Left lung (tissue), 10 donors: ENCODE measurements around the gene FGF8. TPM values are rescaled to one million over a fixed set of nuclear protein-coding genes. Genes with fewer than 3 reads are reported as not detected.
A peak's percentile ranks its signal among the peaks of the same experiment; 100 is the strongest.

Source experiments
- ATAC-seq: fragments of 200-7000 bp; cut with Tn5 transposase; one replicate; pipeline ENCODE4 v1.9.1; 2020; ENCODE audit warnings: moderate library complexity
- DNase-seq, 4 donors: peaks; one replicate each; pipeline ENCODE4 v3.0.0-alpha.2; 2013 to 2020
- H3K27ac ChIP-seq, 2 donors: fragments of 200-600 bp; sonication (generic) in 1 of 2; one replicate each; pipeline versions ENCODE4 v1.5.0 to v1.8.0; 2020 to 2021
- H3K27me3 ChIP-seq, 2 donors: fragments of 200-600 bp; sonication (generic) in 1 of 2; one replicate each; pipeline versions ENCODE4 v1.5.0 to v1.8.0; 2020 to 2021
- H3K36me3 ChIP-seq, 2 donors: fragments of 200-600 bp; sonication (generic) in 1 of 2; one replicate each; pipeline versions ENCODE4 v1.5.0 to v1.8.0; 2020 to 2021
- H3K4me1 ChIP-seq, 2 donors: fragments of 200-600 bp; one replicate each; pipeline ENCODE4 v1.8.0; 2021
- H3K4me3 ChIP-seq, 2 donors: fragments of 200-600 bp; sonication (generic) in 1 of 2; one replicate each; pipeline versions ENCODE4 v1.5.0 to v1.8.0; 2020 to 2021; ENCODE audit warnings: mild to moderate bottlenecking in 1 of 2
- H3K9me3 ChIP-seq, 2 donors: fragments of 200-600 bp; sonication (generic) in 1 of 2; one replicate each; pipeline versions ENCODE4 v1.5.0 to v1.8.0; 2020 to 2021
- intact Hi-C, 2 donors: fragments of 100-400 bp; cut with DNase I; formaldehyde crosslinking; loops; one replicate each; pipeline versions ENCODE4 v1.11.2 to v1.14.2; 2022
- polyA plus RNA-seq, 6 donors: library from polyadenylated mRNA; unstranded; fragments of 120-200 nt; gene quantifications; one replicate each; pipeline ENCODE4 v1.2.1, GENCODE V29; 2013; ENCODE audit not compliant: insufficient read length in 6 of 6
- total RNA-seq, 2 donors: library from RNA; stranded (reverse); fragmentation: NEBNext Ultra II Directional; extraction: Animal tissue kit (Norgen Biotek cat#: 25700); gene quantifications; one replicate each; pipeline ENCODE4 v1.2.1, GENCODE V29; 2021
- TF ChIP-seq, protein P1 (sequence below), 2 donors: fragments of 200-600 bp; sonication (generic) in 1 of 2; IDR thresholded peaks; one replicate each; pipeline versions ENCODE4 v1.5.0 to v1.8.0; 2021; ENCODE audit warnings: antibody characterized with exemption in 2 of 2
- donor health status: DM: no; HTN: yes; CAD: no.
- donor health status: DM: no; HTN: no; CAD: no.

FGF8 gene
- total and polyA plus RNA-seq, 8 donors, result 0.15 TPM; not detected in 7

DNA sequence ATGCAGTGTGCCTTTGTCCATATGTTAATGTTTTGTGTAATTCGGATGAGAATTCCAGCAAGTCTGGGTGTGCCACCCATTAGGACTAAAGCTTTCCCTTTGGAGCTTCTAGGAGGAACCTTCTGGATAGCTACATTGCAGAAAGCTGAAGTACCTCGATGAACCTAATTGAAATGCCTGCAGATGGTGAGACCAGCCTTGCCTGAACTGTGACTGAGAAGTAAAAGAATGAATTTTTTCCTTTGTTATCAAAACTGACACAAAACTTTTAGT lies 49.9 kb downstream of the FGF8 start:
- no peak for ATAC-seq
- Histone ChIP-seq H3K9me3 (no peaks in the 10 kb centered on the region), H3K27ac (no peak overlapping the region), H3K27me3 (no peaks in the 10 kb centered on the region), H3K4me3 (no peak overlapping the region), H3K4me1 (no peaks in the 10 kb centered on the region), H3K36me3 (no peaks in the 10 kb centered on the region)
- intact Hi-C loops, result no loop called here
- TF ChIP-seq, protein P1, sequence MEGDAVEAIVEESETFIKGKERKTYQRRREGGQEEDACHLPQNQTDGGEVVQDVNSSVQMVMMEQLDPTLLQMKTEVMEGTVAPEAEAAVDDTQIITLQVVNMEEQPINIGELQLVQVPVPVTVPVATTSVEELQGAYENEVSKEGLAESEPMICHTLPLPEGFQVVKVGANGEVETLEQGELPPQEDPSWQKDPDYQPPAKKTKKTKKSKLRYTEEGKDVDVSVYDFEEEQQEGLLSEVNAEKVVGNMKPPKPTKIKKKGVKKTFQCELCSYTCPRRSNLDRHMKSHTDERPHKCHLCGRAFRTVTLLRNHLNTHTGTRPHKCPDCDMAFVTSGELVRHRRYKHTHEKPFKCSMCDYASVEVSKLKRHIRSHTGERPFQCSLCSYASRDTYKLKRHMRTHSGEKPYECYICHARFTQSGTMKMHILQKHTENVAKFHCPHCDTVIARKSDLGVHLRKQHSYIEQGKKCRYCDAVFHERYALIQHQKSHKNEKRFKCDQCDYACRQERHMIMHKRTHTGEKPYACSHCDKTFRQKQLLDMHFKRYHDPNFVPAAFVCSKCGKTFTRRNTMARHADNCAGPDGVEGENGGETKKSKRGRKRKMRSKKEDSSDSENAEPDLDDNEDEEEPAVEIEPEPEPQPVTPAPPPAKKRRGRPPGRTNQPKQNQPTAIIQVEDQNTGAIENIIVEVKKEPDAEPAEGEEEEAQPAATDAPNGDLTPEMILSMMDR (IDR thresholded peaks at IDR 0.05), result no peak
- DNase-seq, result no peak

DNA sequence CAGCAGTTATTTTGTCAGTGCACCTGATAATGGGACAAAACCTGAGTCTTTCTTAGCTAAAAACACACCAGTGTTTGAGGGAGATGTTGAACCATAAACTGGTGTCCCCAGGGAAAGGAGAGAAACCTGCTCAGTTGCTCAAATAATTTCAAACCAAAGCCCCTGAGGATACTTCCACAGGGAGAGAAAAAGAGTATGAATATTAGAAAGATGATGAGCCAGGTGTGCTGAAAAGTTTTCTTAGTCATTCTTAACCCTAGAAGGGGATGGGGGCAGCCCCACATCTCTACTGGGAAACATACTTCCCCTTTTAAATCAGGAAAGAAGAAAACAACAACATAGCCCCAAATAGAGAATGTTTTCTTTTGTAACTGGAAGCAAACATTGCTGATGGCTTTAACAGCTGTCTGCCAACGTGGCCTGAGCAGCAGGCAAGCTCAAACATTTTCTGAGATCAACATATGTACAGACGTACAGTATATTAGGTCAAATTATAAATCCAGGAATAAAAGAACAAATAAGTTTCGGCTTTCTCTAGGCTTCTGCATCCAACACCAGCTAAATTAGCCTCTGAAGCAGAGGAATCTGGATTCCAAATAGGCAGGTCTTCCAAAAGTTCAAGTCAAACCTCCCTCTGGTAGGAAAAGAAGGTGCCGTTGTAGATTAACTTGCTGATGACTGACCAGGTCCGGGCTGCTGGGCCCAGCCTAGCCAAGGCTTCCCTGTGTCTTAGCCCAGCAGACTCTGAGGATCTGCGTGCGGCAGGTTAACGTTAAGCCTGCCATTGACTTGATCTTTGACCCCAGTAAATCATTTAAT lies 50.4 kb downstream of the FGF8 start:
- no peak for ATAC-seq
- no peak overlapping the region for H3K27ac ChIP-seq
- no peaks in the 10 kb centered on the region for H3K9me3 ChIP-seq
- TF ChIP-seq, protein P1 (IDR thresholded peaks at IDR 0.05), result no peak
- peak in 2 of 4 donors; percentile 29 to 43 for DNase-seq
- intact Hi-C loops, result no loop called here
- no peaks in the 10 kb centered on the region for H3K27me3 ChIP-seq
- no peaks in the 10 kb centered on the region for H3K36me3 ChIP-seq
- no peak overlapping the region for H3K4me3 ChIP-seq
- H3K4me1 ChIP-seq, result no peaks in the 10 kb centered on the region

GRCh38 chr10:101724446-101724845 lies 51.5 kb downstream of the FGF8 start:
- Histone ChIP-seq H3K4me1 (no peaks in the 10 kb centered on the region), H3K36me3 (no peaks in the 10 kb centered on the region), H3K9me3 (no peaks in the 10 kb centered on the region), H3K27me3 (no peaks in the 10 kb centered on the region), H3K4me3 (no peak overlapping the region), H3K27ac (no peak overlapping the region)
- TF ChIP-seq, protein P1 (IDR thresholded peaks at IDR 0.05), result no peak
- DNase-seq (no peak), ATAC-seq (no peak)
- intact Hi-C loops, result no loop called here

DNA sequence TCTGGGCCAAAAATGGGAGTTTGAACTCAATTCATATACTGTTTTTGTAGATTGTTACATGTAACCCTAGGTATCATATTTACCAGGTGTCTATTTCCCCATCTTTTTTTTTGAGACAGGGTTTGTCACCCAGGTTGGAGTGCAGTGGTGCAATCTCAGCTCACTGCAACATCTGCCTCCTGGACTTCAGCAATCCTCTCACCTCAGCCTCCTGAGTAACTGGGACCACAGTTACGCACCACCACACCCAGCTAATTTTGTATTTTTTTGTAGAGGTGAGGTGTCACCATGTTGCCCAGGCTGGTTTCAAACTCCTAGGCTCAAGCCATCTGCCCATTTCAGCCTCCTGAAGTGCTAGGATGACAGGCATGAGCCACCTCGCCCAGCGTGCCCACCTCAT lies 52.7 kb downstream of the FGF8 start:
- no peak for DNase-seq
- intact Hi-C loops, result no loop called here
- TF ChIP-seq, protein P1 (IDR thresholded peaks at IDR 0.05), result no peak

GRCh38 chr10:101721806-101722205 lies 54.1 kb downstream of the FGF8 start:
- DNase-seq, result no peak
- TF ChIP-seq, protein P1 (IDR thresholded peaks at IDR 0.05), result no peak
- intact Hi-C loops, result no loop called here
- H3K4me1 ChIP-seq, result no peaks in the 10 kb centered on the region
- H3K4me3 ChIP-seq, result no peak overlapping the region
- ATAC-seq, result no peak
- no peak overlapping the region for H3K27ac ChIP-seq
- no peaks in the 10 kb centered on the region for H3K27me3 ChIP-seq
- no peaks in the 10 kb centered on the region for H3K9me3 ChIP-seq
- no peaks in the 10 kb centered on the region for H3K36me3 ChIP-seq

More for the DNA sequence above, 52.7 kb downstream of the FGF8 start:
- no peaks in the 10 kb centered on the region for H3K36me3 ChIP-seq
- no peaks in the 10 kb centered on the region for H3K4me1 ChIP-seq
- H3K27ac ChIP-seq, result no peak overlapping the region
- no peaks in the 10 kb centered on the region for H3K9me3 ChIP-seq
- ATAC-seq, result no peak
- no peak overlapping the region for H3K4me3 ChIP-seq
- no peaks in the 10 kb centered on the region for H3K27me3 ChIP-seq
